IPS-18c (cell line): ENCODE results near the gene FAM53A.

ENCODE experiments used
- H3K4me3 ChIP-seq: 2 replicates; pipeline ENCODE4 v1.7.0; 2013; ENCODE audit warnings: low read depth, mild to moderate bottlenecking, low read length, moderate library complexity; ENCODE audit not compliant: insufficient read depth
- H3K9me3 ChIP-seq: one replicate; pipeline ENCODE4 v1.6.1; 2013; ENCODE audit warnings: mild to moderate bottlenecking, low read length, moderate library complexity; ENCODE audit not compliant: control insufficient read depth, insufficient read depth

FAM53A gene

DNA sequence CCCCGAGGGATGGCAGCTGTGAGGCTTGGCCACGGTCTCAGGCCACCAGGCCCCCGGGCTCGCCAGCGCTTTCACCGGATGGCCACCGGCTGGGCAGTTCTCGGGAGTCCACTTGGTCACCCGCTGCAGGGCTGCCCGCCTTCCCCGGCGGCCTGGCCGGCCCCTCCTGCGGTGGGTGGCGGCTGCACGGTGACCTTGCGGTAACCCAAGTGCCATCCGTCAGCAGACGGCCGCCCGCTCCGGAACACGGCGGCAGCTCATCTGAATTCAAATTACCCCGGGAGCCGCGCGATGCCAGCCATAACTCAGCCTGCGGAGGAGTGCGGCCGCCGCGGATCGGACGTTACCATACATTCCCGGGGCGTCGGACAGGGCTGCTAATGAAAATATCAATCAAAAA lies 60.7 kb downstream of the FAM53A start:
- peaks cover 6% of the 10 kb centered on the region for H3K9me3 ChIP-seq
- no peak overlapping the region for H3K4me3 ChIP-seq

DNA sequence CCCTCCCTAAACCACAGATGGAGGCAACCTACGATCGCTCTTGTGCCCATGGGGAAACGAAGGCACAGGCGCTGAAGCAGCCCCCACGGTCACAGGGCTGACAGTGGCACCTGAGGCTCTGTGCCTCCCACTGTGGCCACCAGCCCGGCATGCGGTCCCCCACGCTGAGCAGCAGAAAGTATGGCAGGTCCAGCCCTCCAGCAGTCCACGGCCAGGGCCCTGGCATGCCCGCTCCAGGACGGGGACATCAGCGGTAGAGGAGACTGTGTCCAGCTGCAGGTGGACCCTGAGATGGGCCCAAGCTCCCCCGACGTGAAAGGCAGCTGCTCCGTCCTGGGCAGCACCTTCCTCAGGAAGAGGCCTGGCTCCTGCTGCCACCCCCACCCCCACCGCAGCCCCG lies 61.2 kb downstream of the FAM53A start:
- Histone ChIP-seq H3K4me3 (no peak overlapping the region), H3K9me3 (peaks cover 6% of the 10 kb centered on the region)

DNA sequence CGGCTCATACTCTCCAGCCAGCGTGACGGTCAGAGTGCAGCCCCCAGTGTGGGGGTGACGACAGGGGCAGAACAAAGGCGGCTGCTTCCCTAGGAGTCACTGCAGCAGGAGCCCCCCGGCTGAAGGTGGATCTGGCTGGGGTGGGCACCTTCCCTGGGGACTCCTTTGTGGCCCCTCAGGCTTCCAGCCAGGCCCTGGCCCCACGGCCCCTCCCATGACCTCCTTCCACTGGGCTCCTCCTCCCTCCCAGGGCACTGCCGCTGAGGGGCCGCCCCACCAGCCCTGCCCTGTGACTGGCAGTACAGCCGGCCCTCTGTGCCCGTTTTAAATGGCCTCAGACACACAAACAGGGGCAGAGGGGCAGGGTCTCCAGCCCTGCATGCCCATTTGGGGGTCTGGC lies 61.9 kb downstream of the FAM53A start:
- H3K4me3 ChIP-seq, result no peak overlapping the region
- H3K9me3 ChIP-seq, result peaks cover 6% of the 10 kb centered on the region

DNA sequence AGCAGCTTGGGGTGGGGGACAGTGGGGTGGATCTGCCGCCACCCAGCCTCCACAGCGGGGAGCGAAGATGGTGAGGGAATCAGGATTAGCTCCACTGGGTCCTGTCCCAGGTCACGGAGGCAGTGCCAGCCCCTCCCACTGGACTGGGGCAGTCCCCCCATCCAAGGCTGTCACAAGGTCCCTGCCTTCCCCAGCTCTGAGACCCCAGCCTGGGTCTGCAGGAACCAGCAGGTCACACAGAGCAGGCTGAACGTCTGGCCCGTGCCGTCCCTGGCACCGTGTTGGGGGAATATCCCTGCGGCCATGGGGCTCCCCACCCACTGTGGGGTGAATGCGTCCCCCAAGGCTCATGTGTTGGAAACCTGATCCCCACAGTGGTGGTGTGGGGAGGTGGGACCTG lies 62.6 kb downstream of the FAM53A start:
- peaks cover 4% of the 10 kb centered on the region for H3K9me3 ChIP-seq

DNA sequence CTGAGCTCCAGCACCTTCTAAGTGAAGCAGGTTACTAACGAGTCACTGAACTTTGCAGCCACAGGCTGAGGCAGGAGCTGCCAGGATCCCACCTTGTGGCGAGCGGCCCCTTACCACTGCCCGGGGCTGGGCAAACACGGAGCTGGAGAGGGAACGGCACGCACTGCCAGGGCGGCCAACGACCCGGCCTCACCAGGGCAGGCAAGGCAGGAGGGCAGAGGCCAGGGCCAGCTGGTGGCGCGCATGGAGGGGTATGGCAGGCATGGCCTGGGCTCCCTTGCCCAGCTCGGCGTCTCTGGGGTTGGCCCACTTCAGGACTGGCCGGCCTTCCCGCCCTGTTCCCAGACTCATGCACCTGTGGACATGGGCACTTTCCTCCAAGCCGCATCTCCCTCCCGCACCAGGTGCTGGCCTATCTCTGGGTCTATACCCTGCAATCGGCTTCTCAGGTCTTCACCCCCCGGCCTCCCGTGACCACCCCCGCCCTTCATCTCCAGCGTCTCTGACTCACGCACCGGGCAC lies 64.9 kb downstream of the FAM53A start:
- no peak overlapping the region for H3K4me3 ChIP-seq
- no peaks in the 10 kb centered on the region for H3K9me3 ChIP-seq

More for the DNA sequence above, 62.6 kb downstream of the FAM53A start:
- no peak overlapping the region for H3K4me3 ChIP-seq

DNA sequence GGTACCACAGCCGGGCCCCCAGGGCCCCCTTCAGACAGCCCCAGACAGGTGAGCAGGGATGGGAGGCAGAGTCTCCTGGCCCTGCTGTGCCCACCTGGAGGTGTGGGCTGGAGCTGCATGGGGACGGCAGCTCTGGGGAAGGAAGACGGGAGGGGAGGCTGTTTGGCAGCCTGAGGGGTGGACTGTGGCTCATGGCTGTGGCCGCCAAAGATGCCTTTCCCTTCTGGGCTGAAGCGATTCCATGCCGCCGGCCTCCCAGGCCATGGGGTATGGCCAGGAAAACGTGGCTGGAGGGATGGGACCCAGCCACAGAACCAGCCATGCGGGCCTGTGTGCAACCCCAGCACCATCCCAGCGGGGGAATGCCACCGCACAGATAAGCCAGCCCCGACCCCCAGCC lies 65.7 kb downstream of the FAM53A start:
- Histone ChIP-seq H3K4me3 (no peak overlapping the region), H3K9me3 (no peaks in the 10 kb centered on the region)

DNA sequence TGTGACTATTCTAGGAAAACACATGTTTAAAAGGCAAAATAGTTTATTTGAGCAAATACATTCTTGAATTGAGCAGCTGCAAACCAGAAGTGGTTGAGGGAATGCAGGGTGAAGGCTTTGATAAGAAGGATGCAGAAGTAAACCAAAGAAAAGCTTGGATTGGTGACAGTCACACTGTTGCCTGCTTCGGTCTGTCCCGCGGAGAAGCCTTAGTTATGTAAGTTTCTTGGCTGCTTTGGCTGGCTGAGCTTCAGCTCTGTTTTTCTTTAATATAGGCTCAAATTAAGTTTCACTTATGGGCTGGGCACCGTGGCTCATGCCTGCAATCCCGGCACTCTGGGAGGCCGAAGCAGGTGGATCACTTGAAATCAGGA lies 67.6 kb downstream of the FAM53A start:
- H3K9me3 ChIP-seq, result no peaks in the 10 kb centered on the region
- no peak overlapping the region for H3K4me3 ChIP-seq

DNA sequence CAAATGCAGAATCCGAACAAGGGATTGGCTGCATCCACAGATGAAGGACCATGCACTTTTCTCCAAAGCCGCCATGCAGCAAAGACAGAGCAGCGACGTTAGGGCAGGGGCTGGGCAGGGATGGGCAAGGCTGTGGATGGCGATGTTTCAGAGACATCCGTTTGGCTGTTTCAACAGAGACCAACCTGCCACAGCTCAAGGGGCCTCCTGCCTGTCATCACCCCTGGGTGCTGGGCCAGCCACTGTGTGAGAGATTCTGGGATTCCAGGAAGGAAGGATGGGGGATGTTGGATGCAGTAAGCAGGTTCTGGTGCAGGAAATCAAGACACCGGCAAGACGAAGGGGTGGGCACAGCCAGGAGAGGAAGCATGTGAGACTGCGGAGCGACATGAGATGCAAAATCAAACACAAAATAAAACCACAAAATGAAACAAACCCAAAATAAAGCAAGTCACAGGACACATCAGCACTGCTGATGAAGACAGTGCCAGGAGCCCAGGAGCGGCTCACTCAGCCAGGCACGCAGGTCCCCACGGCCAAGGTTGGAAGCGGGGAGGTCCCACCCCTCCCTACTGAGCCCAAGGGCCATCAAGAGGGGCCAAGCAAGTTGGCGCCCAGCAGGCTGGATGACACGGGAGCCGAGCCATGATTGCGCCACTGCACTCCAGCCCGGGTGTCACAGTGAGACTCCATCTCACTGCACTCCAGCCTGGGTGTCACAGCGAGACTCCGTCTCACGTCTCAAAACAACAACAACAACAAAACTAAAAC lies 68.1 kb downstream of the FAM53A start:
- Histone ChIP-seq H3K4me3 (no peak overlapping the region), H3K9me3 (no peaks in the 10 kb centered on the region)

DNA sequence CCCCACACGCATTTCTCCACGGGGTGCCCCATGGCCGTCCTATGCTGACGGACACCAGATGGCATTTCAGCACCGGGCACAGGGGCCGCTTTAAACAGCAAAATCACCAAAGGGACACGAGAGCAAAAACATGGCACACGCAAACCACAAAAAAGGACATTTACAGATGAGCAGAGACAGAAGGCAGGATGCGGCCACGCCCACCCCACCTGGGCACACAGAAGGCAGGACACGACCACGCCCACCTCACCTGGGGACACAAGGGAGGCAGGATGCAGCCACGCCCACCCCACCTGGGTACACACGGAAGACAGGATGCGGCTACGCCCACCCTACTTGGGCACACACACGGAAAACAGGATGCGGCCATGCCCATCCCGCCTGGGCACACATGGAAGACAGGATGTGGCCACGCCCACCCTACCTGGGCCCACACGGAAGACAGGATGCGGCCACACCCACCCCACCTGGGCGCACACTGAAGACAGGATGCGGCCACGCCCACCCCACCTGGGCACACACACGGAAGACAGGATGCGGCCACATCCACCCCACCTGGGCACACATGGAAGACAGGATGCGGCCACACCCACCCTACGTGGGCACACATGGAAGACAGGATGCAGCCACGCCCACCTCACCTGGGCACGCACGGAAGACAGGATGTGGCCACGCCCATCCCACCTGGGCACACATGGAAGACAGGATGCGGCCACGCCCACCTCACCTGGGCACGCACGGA lies 69.1 kb downstream of the FAM53A start:
- Histone ChIP-seq H3K4me3 (no peak overlapping the region), H3K9me3 (no peaks in the 10 kb centered on the region)

DNA sequence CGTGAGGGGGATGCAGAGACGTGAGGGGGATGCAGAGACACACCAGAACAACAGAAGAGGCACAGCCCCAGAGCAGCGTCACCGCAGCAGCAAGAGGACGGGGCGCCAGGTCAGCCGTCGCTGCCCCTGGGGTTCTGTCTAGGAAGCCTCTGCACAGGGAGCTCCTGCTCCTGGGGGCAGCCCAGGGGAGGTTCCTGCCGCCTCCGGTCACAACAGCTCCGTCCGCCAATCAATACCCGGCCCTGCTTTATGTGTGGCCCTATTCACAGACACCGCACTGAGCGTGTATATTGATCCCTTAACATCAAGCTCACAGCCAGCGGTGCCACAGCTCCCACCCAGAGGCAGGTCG lies 69.6 kb downstream of the FAM53A start:
- Histone ChIP-seq H3K4me3 (no peak overlapping the region), H3K9me3 (no peaks in the 10 kb centered on the region)

DNA sequence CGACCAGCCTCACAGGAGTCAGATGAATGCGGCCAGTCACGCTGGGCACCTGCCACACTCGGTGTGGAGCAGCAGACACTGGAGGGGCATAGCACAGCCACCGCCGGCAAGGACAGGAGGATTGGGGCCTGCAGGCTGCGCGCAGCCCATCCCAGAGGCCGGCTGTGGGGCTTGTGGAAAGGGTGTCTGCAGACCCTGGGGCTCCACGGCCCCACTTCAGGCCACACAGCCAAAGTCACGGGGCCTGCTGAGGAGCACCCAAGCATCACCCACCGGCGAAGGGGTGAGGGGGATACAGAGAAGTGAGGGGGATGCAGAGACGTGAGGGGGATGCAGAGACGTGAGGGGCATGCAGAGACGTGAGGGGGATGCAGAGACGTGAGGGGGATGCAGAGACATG lies 70.1 kb downstream of the FAM53A start:
- Histone ChIP-seq H3K9me3 (no peaks in the 10 kb centered on the region), H3K4me3 (no peak overlapping the region; the same call in 1 of the 2 replicates)

DNA sequence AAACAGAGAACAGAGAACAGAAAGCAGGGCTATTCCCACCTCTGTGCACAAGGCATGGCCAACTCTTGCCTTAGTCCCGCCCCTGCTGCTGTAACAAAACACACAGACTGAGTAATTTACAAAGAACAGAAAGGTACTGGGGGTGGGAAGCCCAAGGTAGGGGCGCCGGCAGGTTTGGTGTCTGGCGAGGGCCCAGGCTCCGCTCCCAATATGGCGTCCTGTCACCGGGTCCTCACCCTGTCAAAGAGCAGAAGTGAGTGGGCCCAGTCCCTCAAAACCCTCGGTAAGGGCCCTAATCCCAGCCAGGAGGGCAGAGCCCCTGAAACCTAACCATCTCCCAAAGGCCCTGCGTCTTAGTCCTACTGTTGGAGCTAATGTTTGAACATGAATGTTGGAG lies 71.0 kb downstream of the FAM53A start:
- Histone ChIP-seq H3K4me3 (no peak overlapping the region), H3K9me3 (no peaks in the 10 kb centered on the region)

DNA sequence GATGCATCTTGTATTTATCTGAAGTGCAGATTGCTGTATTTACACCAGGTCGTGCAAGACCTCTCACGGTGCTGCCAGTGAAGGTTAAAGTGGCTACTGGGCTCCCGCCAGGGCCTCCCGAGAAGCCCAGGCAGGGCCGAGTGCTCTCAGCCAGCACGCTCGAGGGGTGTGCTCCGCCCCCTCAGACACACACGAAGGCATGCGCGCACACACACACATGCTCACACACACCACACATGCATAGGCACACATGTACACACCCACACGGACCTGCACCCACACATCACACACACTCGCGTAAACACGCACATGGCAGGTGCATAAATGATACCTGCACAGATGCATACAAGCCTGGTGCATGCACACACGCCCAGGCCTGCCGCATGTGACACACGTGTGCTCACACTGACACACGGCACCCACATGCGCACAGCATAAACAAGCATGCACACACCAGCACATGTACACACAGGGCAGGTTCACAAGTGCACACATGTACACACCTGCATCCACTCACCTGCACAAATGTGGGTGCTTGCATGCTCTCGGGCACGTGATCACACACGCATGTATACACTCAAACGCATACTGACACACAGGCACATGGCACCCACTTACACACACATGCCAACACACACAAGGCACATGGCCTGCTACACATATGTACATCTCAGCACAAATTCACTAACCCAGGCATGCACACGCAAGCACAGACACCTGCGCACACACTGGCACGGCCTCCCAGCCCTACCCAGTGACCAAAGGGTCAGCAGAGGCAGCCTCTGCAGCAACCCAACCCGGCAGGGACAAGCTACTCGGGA lies 71.6 kb downstream of the FAM53A start:
- H3K4me3 ChIP-seq, result no peak overlapping the region
- no peaks in the 10 kb centered on the region for H3K9me3 ChIP-seq

DNA sequence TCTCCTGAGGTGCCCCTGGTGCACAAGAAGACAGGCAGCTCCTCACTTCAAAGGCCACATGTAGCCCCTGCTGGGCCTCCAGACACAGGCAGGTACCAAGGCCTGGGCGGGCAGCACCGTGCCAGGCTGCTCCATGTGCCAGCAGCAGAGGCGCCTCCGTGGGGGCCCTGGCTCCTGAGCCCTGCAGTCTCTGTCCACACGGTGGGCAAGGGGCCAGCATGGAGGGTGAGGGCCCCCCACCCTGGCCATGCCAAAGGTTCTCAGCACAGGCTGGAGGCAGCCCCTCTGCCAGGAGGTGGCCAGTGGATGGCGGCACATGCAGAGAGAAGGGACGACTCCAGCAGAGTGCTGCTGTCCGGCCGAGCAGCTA lies 72.6 kb downstream of the FAM53A start:
- Histone ChIP-seq H3K4me3 (no peak overlapping the region), H3K9me3 (no peaks in the 10 kb centered on the region)

DNA sequence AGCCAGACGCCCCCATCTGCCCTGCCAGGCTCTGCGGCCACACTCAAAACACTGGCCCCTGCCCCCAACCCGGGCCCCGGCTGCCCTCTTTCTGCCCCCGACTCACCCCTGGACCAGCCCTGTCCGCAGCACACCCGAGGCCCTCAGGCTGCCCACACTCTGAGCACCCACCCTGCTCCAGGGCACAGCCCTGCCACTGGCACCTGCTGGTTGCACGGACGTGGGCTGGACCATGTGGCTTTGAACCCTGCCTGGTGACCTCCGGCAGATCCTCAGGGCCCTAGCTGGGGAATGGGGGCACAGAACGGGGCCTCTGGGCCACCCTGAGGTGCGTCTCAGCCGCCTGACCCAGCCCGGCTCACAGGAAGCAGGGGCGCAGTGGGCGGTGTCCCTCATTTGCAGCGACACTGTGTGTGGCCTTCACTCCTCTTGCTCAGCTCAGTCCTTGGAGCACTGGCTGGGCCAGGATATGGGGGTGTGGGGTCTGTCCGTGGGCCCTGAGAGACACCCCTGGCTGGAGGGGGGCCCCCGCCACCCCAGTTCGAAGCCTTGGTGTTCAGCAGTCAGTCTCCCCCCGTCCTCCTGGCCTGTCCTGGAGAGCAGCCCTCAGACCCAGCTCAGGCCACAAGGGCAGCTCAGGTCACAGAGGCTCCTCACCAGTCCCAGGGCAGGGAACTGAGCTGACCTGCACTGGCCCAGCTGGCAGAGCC lies 73.2 kb downstream of the FAM53A start:
- H3K4me3 ChIP-seq, result no peak overlapping the region
- no peaks in the 10 kb centered on the region for H3K9me3 ChIP-seq

DNA sequence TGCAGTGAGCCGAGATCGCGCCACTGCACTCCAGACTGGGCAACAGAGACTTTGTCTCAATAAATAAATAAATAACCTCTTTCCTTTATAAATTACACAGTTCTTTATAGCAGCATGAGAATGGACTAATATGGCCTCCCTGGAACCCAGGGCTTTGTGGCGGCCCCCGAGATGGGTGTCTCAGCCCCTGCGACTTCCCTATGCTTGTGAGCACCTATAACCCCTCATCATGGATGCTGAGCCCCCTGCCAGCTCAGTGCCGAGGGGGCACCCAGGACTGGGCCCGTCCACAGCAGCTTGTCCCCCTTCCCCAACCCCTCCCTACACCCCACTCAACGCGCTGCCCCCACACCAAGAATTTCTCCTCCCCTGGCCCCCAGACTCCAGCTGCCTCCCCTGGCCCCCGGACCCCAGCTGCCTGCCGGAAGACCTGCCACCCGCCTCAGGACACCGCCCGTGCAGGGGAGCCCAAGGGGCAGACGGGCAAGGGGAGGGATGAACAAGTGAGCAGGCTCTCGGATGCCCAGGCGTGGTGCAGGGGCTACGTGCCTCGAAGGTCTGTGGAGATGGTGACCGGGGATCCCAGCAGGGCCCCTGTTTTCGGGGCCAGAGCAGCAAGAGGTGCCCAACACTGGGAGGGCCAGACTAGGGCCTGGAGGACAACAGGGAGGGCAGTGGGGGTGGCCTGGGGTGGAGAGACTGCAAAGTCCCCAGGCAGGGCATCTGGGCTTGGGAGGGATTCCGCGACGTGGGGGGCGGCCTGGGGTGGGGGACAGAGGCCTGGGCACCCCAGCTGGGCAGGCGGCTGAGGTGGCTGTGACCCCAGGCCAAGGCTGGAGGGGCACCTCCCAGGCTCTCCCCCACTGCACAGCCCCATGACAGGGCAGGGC lies 74.0 kb downstream of the FAM53A start:
- no peak overlapping the region for H3K4me3 ChIP-seq
- no peaks in the 10 kb centered on the region for H3K9me3 ChIP-seq
